Measurements from ENCODE around the gene ANKUB1. TPM values are rescaled to one million over a fixed set of nuclear protein-coding genes. Genes with fewer than 3 reads are reported as not detected.

Gene ANKUB1
- total and polyA plus RNA-seq, 7 experiments from 2014 or later = not detected

DNA sequence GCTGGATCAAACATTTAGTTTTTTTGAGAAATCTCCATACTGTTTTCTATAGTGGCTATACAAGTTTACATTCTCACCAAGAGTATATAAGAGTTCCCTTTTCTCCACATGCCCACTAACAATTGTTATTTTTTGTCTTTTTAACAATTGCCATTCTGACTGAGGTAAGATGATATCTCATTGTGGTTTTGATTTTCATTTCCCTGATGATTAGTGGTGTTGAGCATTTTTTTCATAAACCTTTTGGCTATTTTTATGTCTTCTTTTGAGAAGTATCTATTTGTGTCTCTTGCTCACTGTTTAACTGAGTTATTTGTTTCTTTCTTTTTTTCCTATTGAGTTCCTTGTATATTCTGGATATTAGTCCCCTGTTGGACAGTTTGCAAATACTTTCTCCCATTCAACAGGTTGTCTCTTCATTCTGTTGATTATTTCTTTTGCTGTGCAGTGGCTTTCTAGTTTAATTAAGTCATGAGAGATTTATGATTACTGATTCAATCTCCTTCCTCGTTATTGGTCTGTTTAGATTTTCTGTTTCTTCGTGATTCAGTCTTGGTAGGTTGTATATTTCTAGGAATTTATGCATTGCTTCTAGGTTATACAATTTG is 13.9 kb upstream of the ANKUB1 start:
- DNase-seq (no peak), ATAC-seq (no peak)
- Mint-ChIP-seq H3K4me1 (peaks cover 0 to 3% (median 3%) of the 10 kb centered on the region in 7 donors), H3K27me3 (peaks cover 4 to 46% (median 17%) of the 10 kb centered on the region in 5 donors), H3K4me3 (no peak overlapping the region), H3K27ac (no peak overlapping the region), H3K36me3 (no peaks in the 10 kb centered on the region), H3K9me3 (no peaks in the 10 kb centered on the region)
- H3K4me1 ChIP-seq (ENCODE audit: control insufficient read depth in 2 of 2, insufficient read depth in 2 of 2, low read length in 2 of 2) = peaks cover 0 to 3% of the 10 kb centered on the region in 2 donors
- ChIA-PET CTCF (interaction anchor here (1.1 kb wide), 1 partner anchor 35 kb away, joined by 4 read pairs; no protein-coding TSS in a partner anchor), POLR2A (interaction anchor here (0.7 kb wide), 1 partner anchor 21 kb away, joined by 3 read pairs; no protein-coding TSS in a partner anchor)
- no peaks in the 10 kb centered on the region for H3K9me3 ChIP-seq (ENCODE audit: control insufficient read depth in 2 of 3, low read length in 3 of 3)
- H3K36me3 ChIP-seq (ENCODE audit: control insufficient read depth in 2 of 3, insufficient read depth in 3 of 3, low read length in 3 of 3) = no peaks in the 10 kb centered on the region
- H3K4me3 ChIP-seq (ENCODE audit: low read length) = no peak overlapping the region
- H3K27me3 ChIP-seq (ENCODE audit: control insufficient read depth in 2 of 2, insufficient read depth in 2 of 2, low read length in 2 of 2) = no peaks in the 10 kb centered on the region
- intact Hi-C loops (cut with micrococcal nuclease) = loop anchor here (5.0 to 10.0 kb wide), 3 partner anchors 34 to 294 kb away; no protein-coding TSS in a partner anchor
- no peak overlapping the region for H3K27ac ChIP-seq (ENCODE audit: low read depth, low read length)

DNA sequence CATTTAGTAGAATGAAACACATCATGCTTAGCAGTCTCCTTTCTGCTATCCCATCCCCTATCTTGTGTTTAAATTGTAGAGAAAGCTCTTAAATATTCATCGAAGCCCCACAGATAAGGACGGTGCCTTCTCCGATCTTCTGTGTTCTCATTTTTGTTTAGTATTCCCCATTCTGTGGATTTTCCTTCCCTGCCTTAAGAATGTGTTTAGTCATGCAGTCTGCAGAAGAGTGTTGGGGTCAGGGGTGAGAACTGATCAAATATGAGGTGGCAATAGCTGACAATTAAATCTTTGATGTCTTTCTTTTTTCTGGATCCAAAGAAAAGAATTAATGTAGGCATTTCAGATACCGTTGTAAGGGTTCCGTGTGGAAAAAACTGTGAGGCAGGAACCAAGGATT is 9.3 kb upstream of the ANKUB1 start:
- H3K36me3 ChIP-seq (ENCODE audit: control insufficient read depth in 2 of 3, insufficient read depth in 3 of 3, low read length in 3 of 3) = no peaks in the 10 kb centered on the region
- H3K27me3 ChIP-seq (ENCODE audit: control insufficient read depth in 2 of 2, insufficient read depth in 2 of 2, low read length in 2 of 2) = no peaks in the 10 kb centered on the region
- no peaks in the 10 kb centered on the region for H3K4me1 Mint-ChIP-seq
- peaks cover 0 to 9% (median 0%) of the 10 kb centered on the region in 11 donors for H3K9me3 Mint-ChIP-seq
- no peaks in the 10 kb centered on the region for H3K9me3 ChIP-seq (ENCODE audit: control insufficient read depth in 2 of 3, low read length in 3 of 3)
- no peak overlapping the region for H3K27ac ChIP-seq (ENCODE audit: low read depth, low read length)
- peaks cover 10 to 53% (median 18%) of the 10 kb centered on the region in 5 donors for H3K27me3 Mint-ChIP-seq
- POLR2A ChIA-PET = interaction anchor here (0.6 kb wide), 1 partner anchor 9 kb away, joined by 3 read pairs; no protein-coding TSS in a partner anchor
- no peaks in the 10 kb centered on the region for H3K4me1 ChIP-seq (ENCODE audit: control insufficient read depth in 2 of 2, insufficient read depth in 2 of 2, low read length in 2 of 2)
- H3K4me3 Mint-ChIP-seq = no peak overlapping the region
- H3K36me3 Mint-ChIP-seq = peaks cover 0 to 5% (median 0%) of the 10 kb centered on the region in 5 donors
- DNase-seq (no peak), ATAC-seq (no peak)
- intact Hi-C loops (cut with micrococcal nuclease) = loop anchor here in 1 of 2 donors (10.0 kb wide), 1 partner anchor 287 kb away; no protein-coding TSS in a partner anchor
- CTCF ChIA-PET = no interaction called here
- H3K27ac Mint-ChIP-seq = no peak overlapping the region
- H3K4me3 ChIP-seq (ENCODE audit: low read length) = no peak overlapping the region

DNA sequence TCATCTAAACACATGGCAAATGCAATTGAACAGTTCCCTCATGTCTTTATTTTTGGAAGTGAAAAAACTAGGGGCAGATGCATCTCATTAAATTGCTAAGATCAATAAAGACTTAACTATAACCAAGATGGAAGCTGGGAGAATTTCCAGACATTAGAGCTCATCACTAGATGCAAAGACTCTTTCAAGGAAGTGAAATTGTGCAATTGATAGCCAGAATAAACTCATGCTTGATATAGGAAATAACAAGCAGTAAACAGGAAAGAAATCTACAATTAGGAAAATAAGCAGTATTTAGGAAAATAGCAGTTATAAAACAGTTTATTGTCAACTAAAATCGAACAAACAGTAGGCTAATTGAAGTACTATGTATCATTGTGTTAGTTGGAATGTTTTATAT is 8.8 kb upstream of the ANKUB1 start:
- Histone ChIP-seq H3K9me3 (ENCODE audit: control insufficient read depth in 2 of 3, low read length in 3 of 3) (no peaks in the 10 kb centered on the region), H3K27ac (ENCODE audit: low read depth, low read length) (no peak overlapping the region), H3K4me3 (ENCODE audit: low read length) (no peak overlapping the region), H3K4me1 (ENCODE audit: control insufficient read depth in 2 of 2, insufficient read depth in 2 of 2, low read length in 2 of 2) (no peaks in the 10 kb centered on the region), H3K36me3 (ENCODE audit: control insufficient read depth in 2 of 3, insufficient read depth in 3 of 3, low read length in 3 of 3) (no peaks in the 10 kb centered on the region), H3K27me3 (ENCODE audit: control insufficient read depth in 2 of 2, insufficient read depth in 2 of 2, low read length in 2 of 2) (no peaks in the 10 kb centered on the region)
- ATAC-seq = no peak
- Mint-ChIP-seq H3K9me3 (peaks cover 0 to 9% (median 0%) of the 10 kb centered on the region in 11 donors), H3K4me1 (no peaks in the 10 kb centered on the region), H3K27me3 (peaks cover 6 to 51% (median 14%) of the 10 kb centered on the region in 5 donors), H3K4me3 (no peak overlapping the region), H3K36me3 (peaks cover 0 to 5% (median 0%) of the 10 kb centered on the region in 5 donors), H3K27ac (no peak overlapping the region)
- ChIA-PET CTCF (no interaction called here), POLR2A (no interaction called here)
- intact Hi-C loops (cut with micrococcal nuclease) = loop anchor here in 1 of 2 donors (10.0 kb wide), 1 partner anchor 286 kb away; no protein-coding TSS in a partner anchor
- no peak for DNase-seq

DNA sequence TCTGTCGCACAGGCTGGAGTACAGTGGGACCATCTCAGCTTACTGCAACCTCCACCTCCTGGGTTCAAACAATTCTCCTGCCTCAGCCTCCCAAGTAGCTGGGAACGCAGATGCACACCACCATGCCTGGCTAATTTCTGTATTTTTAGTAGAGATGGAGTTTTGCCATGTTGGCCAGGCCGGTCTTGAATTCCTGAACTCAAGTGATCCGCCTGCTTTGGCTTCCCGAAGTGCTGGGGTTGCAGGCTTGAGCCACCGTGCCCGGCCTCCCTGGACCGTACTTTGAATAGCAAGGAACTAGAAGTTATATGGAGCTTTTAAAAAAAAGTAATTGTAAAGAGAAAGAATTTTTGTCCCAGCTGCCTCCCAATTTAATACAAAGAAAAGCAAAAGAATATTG is 8.3 kb upstream of the ANKUB1 start:
- no peak overlapping the region for H3K27ac Mint-ChIP-seq
- ChIA-PET CTCF (interaction anchor here (1.1 kb wide), 1 partner anchor 8 kb away, joined by 3 read pairs; no protein-coding TSS in a partner anchor), POLR2A (no interaction called here)
- no peak overlapping the region for H3K4me3 Mint-ChIP-seq
- H3K4me3 ChIP-seq (ENCODE audit: low read length) = no peak overlapping the region
- no peak overlapping the region for H3K27ac ChIP-seq (ENCODE audit: low read depth, low read length)
- intact Hi-C loops (cut with micrococcal nuclease) = loop anchor here in 1 of 2 donors (10.0 kb wide), 1 partner anchor 286 kb away; no protein-coding TSS in a partner anchor
- H3K27me3 ChIP-seq (ENCODE audit: control insufficient read depth in 2 of 2, insufficient read depth in 2 of 2, low read length in 2 of 2) = no peaks in the 10 kb centered on the region
- H3K4me1 Mint-ChIP-seq = no peaks in the 10 kb centered on the region
- H3K27me3 Mint-ChIP-seq = peaks cover 5 to 49% (median 12%) of the 10 kb centered on the region in 5 donors
- no peaks in the 10 kb centered on the region for H3K9me3 ChIP-seq (ENCODE audit: control insufficient read depth in 2 of 3, low read length in 3 of 3)
- H3K9me3 Mint-ChIP-seq = peaks cover 0 to 9% (median 0%) of the 10 kb centered on the region in 11 donors
- no peaks in the 10 kb centered on the region for H3K36me3 ChIP-seq (ENCODE audit: control insufficient read depth in 2 of 3, insufficient read depth in 3 of 3, low read length in 3 of 3)
- DNase-seq (no peak), ATAC-seq (no peak)
- H3K4me1 ChIP-seq (ENCODE audit: control insufficient read depth in 2 of 2, insufficient read depth in 2 of 2, low read length in 2 of 2) = no peaks in the 10 kb centered on the region
- peaks cover 0 to 5% (median 0%) of the 10 kb centered on the region in 5 donors for H3K36me3 Mint-ChIP-seq

DNA sequence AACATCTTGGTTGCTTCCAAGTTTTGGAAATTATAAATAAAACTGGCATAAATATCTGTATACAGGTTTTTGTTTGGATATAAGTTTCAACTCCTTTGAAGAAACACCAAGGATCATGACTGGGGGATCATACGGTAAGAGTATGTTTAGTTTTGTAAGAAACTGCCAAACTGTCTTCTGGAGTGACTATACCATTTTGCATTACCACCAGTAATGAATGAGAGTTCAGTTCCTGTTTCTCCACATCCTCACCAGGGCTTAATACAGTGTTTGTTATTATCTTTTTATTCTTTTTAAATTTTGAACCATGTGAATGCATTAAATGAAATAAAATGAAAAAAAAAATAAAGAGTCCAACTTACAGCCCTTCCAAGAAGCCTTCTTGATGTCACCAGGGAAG is 3.7 kb upstream of the ANKUB1 start:
- Histone ChIP-seq H3K4me3 (ENCODE audit: low read length) (no peak overlapping the region), H3K27ac (ENCODE audit: low read depth, low read length) (no peak overlapping the region), H3K36me3 (ENCODE audit: control insufficient read depth in 2 of 3, insufficient read depth in 3 of 3, low read length in 3 of 3) (no peaks in the 10 kb centered on the region), H3K9me3 (ENCODE audit: control insufficient read depth in 2 of 3, low read length in 3 of 3) (no peaks in the 10 kb centered on the region), H3K27me3 (ENCODE audit: control insufficient read depth in 2 of 2, insufficient read depth in 2 of 2, low read length in 2 of 2) (peaks cover 0 to 2% of the 10 kb centered on the region in 2 donors), H3K4me1 (ENCODE audit: control insufficient read depth in 2 of 2, insufficient read depth in 2 of 2, low read length in 2 of 2) (no peaks in the 10 kb centered on the region)
- H3K4me3 Mint-ChIP-seq = no peak overlapping the region
- peaks cover 0 to 9% (median 0%) of the 10 kb centered on the region in 11 donors for H3K9me3 Mint-ChIP-seq
- H3K27ac Mint-ChIP-seq = no peak overlapping the region
- ATAC-seq = no peak
- peaks cover 14 to 42% (median 25%) of the 10 kb centered on the region in 5 donors for H3K27me3 Mint-ChIP-seq
- POLR2A ChIA-PET = no interaction called here
- CTCF ChIA-PET = no interaction called here
- peaks cover 0 to 5% (median 0%) of the 10 kb centered on the region in 5 donors for H3K36me3 Mint-ChIP-seq
- DNase-seq = no peak
- no peaks in the 10 kb centered on the region for H3K4me1 Mint-ChIP-seq
- intact Hi-C loops (cut with micrococcal nuclease) = no loop called here

DNA sequence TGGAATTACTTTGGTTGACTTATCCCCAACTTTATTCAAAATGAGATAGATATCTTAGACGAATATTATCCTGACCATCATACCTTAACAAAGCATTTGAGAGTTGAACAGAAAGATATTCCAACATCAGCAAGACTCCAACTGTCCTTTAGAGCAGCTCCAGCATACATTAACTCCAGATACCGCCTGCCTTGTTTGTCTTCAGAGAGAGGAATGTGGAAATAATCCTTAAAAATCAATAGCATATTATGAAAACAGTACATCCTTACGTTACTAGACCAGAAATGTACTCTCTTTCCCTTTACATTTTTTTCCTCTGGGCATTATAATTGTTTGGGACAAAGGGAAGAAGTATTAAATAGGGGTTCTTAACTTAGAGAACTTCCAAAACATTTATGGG is 1.7 kb downstream of the ANKUB1 start:
- DNase-seq (no peak), ATAC-seq (no peak)
- Histone ChIP-seq H3K9me3 (ENCODE audit: control insufficient read depth in 2 of 3, low read length in 3 of 3) (no peaks in the 10 kb centered on the region), H3K27ac (ENCODE audit: low read depth, low read length) (no peak overlapping the region), H3K4me1 (ENCODE audit: control insufficient read depth in 2 of 2, insufficient read depth in 2 of 2, low read length in 2 of 2) (no peaks in the 10 kb centered on the region), H3K4me3 (ENCODE audit: low read length) (no peak overlapping the region), H3K36me3 (ENCODE audit: control insufficient read depth in 2 of 3, insufficient read depth in 3 of 3, low read length in 3 of 3) (no peaks in the 10 kb centered on the region), H3K27me3 (ENCODE audit: control insufficient read depth in 2 of 2, insufficient read depth in 2 of 2, low read length in 2 of 2) (peaks cover 0 to 2% of the 10 kb centered on the region in 2 donors)
- Mint-ChIP-seq H3K27ac (no peak overlapping the region), H3K27me3 (peaks cover 28 to 39% (median 32%) of the 10 kb centered on the region in 5 donors), H3K4me1 (no peaks in the 10 kb centered on the region), H3K9me3 (peaks cover 0 to 5% (median 0%) of the 10 kb centered on the region in 11 donors), H3K36me3 (no peaks in the 10 kb centered on the region), H3K4me3 (no peak overlapping the region)
- ChIA-PET POLR2A (no interaction called here), CTCF (no interaction called here)
- intact Hi-C loops (cut with micrococcal nuclease) = no loop called here

DNA sequence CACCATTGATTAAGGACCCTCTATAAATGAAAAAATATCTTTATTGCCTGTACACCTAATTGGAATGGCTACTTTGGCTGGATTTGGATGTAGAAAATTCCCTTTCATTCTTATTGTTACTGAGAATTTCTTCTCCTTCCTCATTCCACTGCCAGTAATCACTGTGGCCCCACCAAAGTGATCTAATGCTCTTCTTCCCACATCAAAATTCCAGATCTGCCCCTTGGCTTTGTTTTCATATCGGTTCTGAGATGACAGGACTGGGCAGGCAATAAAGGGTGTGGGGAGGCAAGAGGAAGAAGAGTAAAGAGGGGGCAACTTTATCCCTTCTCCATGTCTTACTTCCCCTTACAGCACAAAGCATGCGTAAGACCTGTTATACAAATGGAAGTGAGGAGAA is 2.1 kb downstream of the ANKUB1 start:
- intact Hi-C loops (cut with micrococcal nuclease) = no loop called here
- Mint-ChIP-seq H3K36me3 (no peaks in the 10 kb centered on the region), H3K27ac (no peak overlapping the region), H3K27me3 (peaks cover 28 to 39% (median 32%) of the 10 kb centered on the region in 5 donors), H3K4me1 (no peaks in the 10 kb centered on the region), H3K9me3 (peaks cover 0 to 5% (median 0%) of the 10 kb centered on the region in 11 donors), H3K4me3 (no peak overlapping the region)
- Histone ChIP-seq H3K4me3 (ENCODE audit: low read length) (no peak overlapping the region), H3K27ac (ENCODE audit: low read depth, low read length) (no peak overlapping the region), H3K27me3 (ENCODE audit: control insufficient read depth in 2 of 2, insufficient read depth in 2 of 2, low read length in 2 of 2) (peaks cover 0 to 2% of the 10 kb centered on the region in 2 donors), H3K4me1 (ENCODE audit: control insufficient read depth in 2 of 2, insufficient read depth in 2 of 2, low read length in 2 of 2) (no peaks in the 10 kb centered on the region), H3K36me3 (ENCODE audit: control insufficient read depth in 2 of 3, insufficient read depth in 3 of 3, low read length in 3 of 3) (no peaks in the 10 kb centered on the region), H3K9me3 (ENCODE audit: control insufficient read depth in 2 of 3, low read length in 3 of 3) (no peaks in the 10 kb centered on the region)
- ATAC-seq (no peak), DNase-seq (no peak)
- ChIA-PET CTCF (no interaction called here), POLR2A (no interaction called here)
